HG03469 (cell line): ENCODE results near the gene DAZ1.
"Not testable (repeated sequence)": the region's sequence is repeated elsewhere in the genome, so short reads cannot be mapped to it uniquely, and the experiment has no call there.

Source experiments
- ATAC-seq: cut with Tn5 transposase; IDR thresholded peaks from one replicate; pipeline ENCODE4 v1.9.1; 2021; ENCODE audit warnings: mild to moderate bottlenecking, moderate library complexity, moderate number of reproducible peaks; ENCODE audit not compliant: unreplicated experiment

Gene DAZ1, protein sequence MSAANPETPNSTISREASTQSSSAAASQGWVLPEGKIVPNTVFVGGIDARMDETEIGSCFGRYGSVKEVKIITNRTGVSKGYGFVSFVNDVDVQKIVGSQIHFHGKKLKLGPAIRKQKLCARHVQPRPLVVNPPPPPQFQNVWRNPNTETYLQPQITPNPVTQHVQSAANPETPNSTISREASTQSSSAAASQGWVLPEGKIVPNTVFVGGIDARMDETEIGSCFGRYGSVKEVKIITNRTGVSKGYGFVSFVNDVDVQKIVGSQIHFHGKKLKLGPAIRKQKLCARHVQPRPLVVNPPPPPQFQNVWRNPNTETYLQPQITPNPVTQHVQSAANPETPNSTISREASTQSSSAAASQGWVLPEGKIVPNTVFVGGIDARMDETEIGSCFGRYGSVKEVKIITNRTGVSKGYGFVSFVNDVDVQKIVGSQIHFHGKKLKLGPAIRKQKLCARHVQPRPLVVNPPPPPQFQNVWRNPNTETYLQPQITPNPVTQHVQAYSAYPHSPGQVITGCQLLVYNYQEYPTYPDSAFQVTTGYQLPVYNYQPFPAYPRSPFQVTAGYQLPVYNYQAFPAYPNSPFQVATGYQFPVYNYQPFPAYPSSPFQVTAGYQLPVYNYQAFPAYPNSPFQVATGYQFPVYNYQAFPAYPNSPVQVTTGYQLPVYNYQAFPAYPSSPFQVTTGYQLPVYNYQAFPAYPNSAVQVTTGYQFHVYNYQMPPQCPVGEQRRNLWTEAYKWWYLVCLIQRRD

DNA sequence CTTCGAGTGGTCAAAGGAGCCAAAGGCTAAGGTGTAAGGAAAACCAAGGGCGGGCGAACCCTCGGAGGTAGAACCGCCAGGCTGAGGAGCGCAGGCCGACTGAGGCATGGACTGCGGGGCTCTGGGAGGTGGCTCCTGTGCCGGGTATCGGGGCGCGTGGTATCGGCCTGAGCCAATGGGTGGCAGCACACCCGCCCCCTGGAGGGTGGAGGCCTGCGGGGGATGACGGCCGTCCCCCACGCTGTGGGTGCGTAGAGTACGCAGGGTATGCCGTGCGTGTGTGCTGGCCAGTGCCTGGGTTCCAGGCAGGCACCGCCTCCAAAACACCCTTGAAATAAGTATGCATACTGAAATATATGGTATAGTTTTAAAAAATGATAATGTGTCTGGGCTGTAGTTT lies at the start of gene DAZ1:
TSS of gene DAZ1 (minus strand) at position 101 of the 400 bp plus-strand sequence. CDS start 208 bp downstream, outside the sequence.
- not testable (repeated sequence) for ATAC-seq

DNA sequence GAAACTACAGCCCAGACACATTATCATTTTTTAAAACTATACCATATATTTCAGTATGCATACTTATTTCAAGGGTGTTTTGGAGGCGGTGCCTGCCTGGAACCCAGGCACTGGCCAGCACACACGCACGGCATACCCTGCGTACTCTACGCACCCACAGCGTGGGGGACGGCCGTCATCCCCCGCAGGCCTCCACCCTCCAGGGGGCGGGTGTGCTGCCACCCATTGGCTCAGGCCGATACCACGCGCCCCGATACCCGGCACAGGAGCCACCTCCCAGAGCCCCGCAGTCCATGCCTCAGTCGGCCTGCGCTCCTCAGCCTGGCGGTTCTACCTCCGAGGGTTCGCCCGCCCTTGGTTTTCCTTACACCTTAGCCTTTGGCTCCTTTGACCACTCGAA lies 20.4 kb upstream of the DAZ1 start, which contains the start of gene DAZ2:
TSS of gene DAZ2 (plus strand) at position 301 of the 400 bp plus-strand sequence. CDS start 208 bp downstream, outside the sequence.
- ATAC-seq: not testable (repeated sequence)

DNA sequence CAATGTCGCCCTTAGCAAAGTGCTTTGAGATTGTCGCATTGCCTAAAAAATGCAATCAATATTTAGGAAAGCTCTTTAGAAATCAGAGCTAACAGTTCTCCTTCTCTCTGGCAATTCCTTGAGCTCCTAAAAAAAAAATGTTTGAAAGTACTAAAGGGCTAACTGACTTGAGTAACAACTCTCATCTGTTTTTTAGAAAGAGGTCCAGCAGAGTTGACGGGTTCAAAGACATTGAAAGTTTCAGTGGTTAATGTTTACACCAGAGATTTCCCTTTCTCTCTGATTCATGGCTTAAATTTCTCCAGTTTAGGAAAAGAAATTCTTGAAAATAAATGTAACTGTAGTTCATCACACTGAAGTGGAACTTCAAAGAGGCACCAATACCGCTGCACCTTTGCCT lies 11.9 kb upstream of the DAZ1 start:
- not testable (repeated sequence) for ATAC-seq

DNA sequence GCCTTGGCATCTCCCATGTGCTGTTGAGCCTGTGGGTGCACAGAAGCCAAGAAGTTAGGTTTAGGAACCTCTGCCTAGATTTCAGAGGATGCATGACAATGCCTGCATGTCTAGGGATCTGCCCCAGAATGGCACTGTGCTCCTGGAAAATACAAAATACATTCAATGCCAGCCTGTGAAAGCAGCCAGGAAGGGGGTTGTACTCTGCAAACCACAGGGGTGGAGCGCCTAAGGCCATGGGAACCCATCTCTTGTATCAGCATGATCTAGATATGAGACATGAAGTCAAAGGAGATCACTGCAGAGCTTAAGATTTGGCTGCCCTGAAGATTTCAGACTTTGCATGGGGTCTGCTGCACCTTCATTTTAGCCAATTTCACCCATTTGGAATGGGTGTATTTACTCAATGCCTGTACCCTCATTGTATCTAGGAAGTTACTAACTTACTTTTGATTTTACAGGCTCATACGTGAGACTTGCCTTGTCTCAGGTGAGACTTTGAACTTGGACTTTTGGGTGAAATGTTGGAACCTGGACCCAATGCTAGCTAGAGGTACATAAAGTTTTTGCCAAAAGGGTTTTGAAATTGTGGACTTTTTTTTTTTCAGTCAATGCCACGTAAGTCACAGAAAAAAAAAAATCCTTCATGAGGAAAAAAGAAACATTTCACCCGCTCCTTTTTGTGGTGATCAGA lies 11.1 kb upstream of the DAZ1 start:
- not testable (repeated sequence) for ATAC-seq

DNA sequence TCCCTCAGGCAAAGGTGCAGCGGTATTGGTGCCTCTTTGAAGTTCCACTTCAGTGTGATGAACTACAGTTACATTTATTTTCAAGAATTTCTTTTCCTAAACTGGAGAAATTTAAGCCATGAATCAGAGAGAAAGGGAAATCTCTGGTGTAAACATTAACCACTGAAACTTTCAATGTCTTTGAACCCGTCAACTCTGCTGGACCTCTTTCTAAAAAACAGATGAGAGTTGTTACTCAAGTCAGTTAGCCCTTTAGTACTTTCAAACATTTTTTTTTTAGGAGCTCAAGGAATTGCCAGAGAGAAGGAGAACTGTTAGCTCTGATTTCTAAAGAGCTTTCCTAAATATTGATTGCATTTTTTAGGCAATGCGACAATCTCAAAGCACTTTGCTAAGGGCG lies 8.6 kb upstream of the DAZ1 start:
- not testable (repeated sequence) for ATAC-seq
